C4-2B (cell line): ENCODE data around the gene THAP11.

Experiments used
- CTCF ChIP-seq: fragments of 450-650 bp; conservative IDR thresholded peaks from 2 replicates; pipeline ENCODE4 v1.5.1; 2017; ENCODE audit warnings: mild to moderate bottlenecking
- ZFX ChIP-seq: fragments of 450-650 bp; IDR thresholded peaks from 2 replicates; pipeline ENCODE4 v1.6.1; 2017

- no peak for TF ChIP-seq CTCF
- TF ChIP-seq ZFX, result no peak
These were observed 37.1 kb upstream of the THAP11 start for GRCh38 chr16:67804853-67805542.
